ENCODE measurements around the gene CEP350.

- TF ChIP-seq CTCF (IDR thresholded peaks at IDR 0.05), result no peak
- no peak for TF ChIP-seq POLR2A (IDR thresholded peaks at IDR 0.05)
- no peak for TF ChIP-seq EP300 (IDR thresholded peaks at IDR 0.05; ENCODE audit: low read depth)
These were observed 28.4 kb upstream of the CEP350 start for GRCh38 chr1:179925922-179926849.

Data from transverse colon (tissue), 3 donors.